ENCODE data around the gene SYT8.

GRCh38 chr11:1823376-1824220 lies 11.2 kb upstream of the SYT8 start:
- TF ChIP-seq POLR2A (IDR thresholded peaks at IDR 0.05), result no peak
- TF ChIP-seq, protein P1, sequence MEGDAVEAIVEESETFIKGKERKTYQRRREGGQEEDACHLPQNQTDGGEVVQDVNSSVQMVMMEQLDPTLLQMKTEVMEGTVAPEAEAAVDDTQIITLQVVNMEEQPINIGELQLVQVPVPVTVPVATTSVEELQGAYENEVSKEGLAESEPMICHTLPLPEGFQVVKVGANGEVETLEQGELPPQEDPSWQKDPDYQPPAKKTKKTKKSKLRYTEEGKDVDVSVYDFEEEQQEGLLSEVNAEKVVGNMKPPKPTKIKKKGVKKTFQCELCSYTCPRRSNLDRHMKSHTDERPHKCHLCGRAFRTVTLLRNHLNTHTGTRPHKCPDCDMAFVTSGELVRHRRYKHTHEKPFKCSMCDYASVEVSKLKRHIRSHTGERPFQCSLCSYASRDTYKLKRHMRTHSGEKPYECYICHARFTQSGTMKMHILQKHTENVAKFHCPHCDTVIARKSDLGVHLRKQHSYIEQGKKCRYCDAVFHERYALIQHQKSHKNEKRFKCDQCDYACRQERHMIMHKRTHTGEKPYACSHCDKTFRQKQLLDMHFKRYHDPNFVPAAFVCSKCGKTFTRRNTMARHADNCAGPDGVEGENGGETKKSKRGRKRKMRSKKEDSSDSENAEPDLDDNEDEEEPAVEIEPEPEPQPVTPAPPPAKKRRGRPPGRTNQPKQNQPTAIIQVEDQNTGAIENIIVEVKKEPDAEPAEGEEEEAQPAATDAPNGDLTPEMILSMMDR (IDR thresholded peaks at IDR 0.05), result no peak
